ENCODE results near the gene ADAMTS3.

- TF ChIP-seq POLR2A (IDR thresholded peaks at IDR 0.05) = no peak
- TF ChIP-seq, protein P1, sequence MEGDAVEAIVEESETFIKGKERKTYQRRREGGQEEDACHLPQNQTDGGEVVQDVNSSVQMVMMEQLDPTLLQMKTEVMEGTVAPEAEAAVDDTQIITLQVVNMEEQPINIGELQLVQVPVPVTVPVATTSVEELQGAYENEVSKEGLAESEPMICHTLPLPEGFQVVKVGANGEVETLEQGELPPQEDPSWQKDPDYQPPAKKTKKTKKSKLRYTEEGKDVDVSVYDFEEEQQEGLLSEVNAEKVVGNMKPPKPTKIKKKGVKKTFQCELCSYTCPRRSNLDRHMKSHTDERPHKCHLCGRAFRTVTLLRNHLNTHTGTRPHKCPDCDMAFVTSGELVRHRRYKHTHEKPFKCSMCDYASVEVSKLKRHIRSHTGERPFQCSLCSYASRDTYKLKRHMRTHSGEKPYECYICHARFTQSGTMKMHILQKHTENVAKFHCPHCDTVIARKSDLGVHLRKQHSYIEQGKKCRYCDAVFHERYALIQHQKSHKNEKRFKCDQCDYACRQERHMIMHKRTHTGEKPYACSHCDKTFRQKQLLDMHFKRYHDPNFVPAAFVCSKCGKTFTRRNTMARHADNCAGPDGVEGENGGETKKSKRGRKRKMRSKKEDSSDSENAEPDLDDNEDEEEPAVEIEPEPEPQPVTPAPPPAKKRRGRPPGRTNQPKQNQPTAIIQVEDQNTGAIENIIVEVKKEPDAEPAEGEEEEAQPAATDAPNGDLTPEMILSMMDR (IDR thresholded peaks at IDR 0.05) = no peak
Observed at GRCh38 chr4:72357908-72358307, 211.1 kb downstream of the ADAMTS3 start.
